T-cell (primary cell): ENCODE data around the gene ANKRD28. TPM values are rescaled to one million over a fixed set of nuclear protein-coding genes. Genes with fewer than 3 reads are reported as not detected.

Experiments
- ATAC-seq, 4 experiments: fragments of 200-7000 bp in 3 of 4; fragments of 150-1000 bp in 1 of 4; cut with Tn5 transposase; replicated peaks in 1 of 4; 1 replicate in 3 of 4; 2 replicates in 1 of 4; pipeline ENCODE4 v1.10.0; 2021; ENCODE audit warnings: moderate library complexity in 3 of 4, mild to moderate bottlenecking in 2 of 4, moderate number of reproducible peaks in 1 of 4
- CTCF ChIA-PET, 2 donors: fragments of 300-600 bp; sonication (Branson Sonifier 250); formaldehyde crosslinking; loops; one replicate each; lab custom pipeline; 2022; ENCODE audit warnings: antibody characterized with exemption in 2 of 2; lab: Charles Lee
- POLR2A ChIA-PET, 2 donors: fragments of 300-600 bp; sonication (Branson Sonifier 250); formaldehyde crosslinking; loops; one replicate each; lab custom pipeline; 2022; ENCODE audit warnings: antibody characterized with exemption in 2 of 2; lab: Charles Lee
- DNase-seq, 35 experiments: peaks; one replicate each; pipeline versions ENCODE4 v3.0.0 to v3.0.0-alpha.2; 2013 to 2023
- H3K27ac ChIP-seq: one replicate; pipeline ENCODE4 v1.5.1; 2013; ENCODE audit warnings: low read length
- H3K27me3 ChIP-seq, 2 experiments: replicated peaks in 1 of 2; 1 replicate in 1 of 2; 2 replicates in 1 of 2; pipeline versions ENCODE4 v1.6.1 to v1.7.0; 2013; ENCODE audit warnings: low read length in 1 of 2, mixed read lengths in 1 of 2; ENCODE audit not compliant: control insufficient read depth in 2 of 2, insufficient read depth in 2 of 2; ENCODE audit errors: extremely low read depth in 1 of 2
- H3K36me3 ChIP-seq, 2 donors: 1 replicate in 1 of 2; 2 replicates in 1 of 2; pipeline versions ENCODE4 v1.6.1 to v1.7.0; 2013; ENCODE audit warnings: low read length in 1 of 2; ENCODE audit not compliant: control insufficient read depth in 2 of 2, insufficient read depth in 1 of 2; ENCODE audit errors: extremely low read depth in 1 of 2
- H3K4me1 ChIP-seq, 2 experiments: 1 replicate in 1 of 2; 2 replicates in 1 of 2; pipeline versions ENCODE4 v1.6.1 to v1.7.0; 2013; ENCODE audit warnings: low read length in 2 of 2, mixed read lengths in 1 of 2; ENCODE audit not compliant: insufficient read depth in 2 of 2, control insufficient read depth in 1 of 2; ENCODE audit errors: extremely low read depth in 1 of 2
- H3K4me3 ChIP-seq, 2 donors: 1 replicate in 1 of 2; 2 replicates in 1 of 2; pipeline versions ENCODE4 v1.5.1 to v1.7.0; 2013; ENCODE audit warnings: mild to moderate bottlenecking in 2 of 2, low read length in 1 of 2, moderate library complexity in 1 of 2; ENCODE audit not compliant: control insufficient read depth in 1 of 2; ENCODE audit errors: extremely low read depth in 1 of 2
- H3K9me3 ChIP-seq: 2 replicates; pipeline ENCODE4 v1.7.0; 2013
- H3K27ac Mint-ChIP-seq, 2 donors: one replicate each; pipeline ENCODE4 v1.8.0; 2020 to 2021; ENCODE audit warnings: mild to moderate bottlenecking in 2 of 2, mixed read lengths in 2 of 2
- H3K27me3 Mint-ChIP-seq, 2 donors: one replicate each; pipeline ENCODE4 v1.8.0; 2021 to 2022; ENCODE audit warnings: mixed read lengths in 2 of 2
- H3K36me3 Mint-ChIP-seq: one replicate; pipeline ENCODE4 v1.8.0; 2021; ENCODE audit warnings: mixed read lengths
- H3K4me1 Mint-ChIP-seq, 3 donors: one replicate each; pipeline ENCODE4 v1.8.0; 2020 to 2022; ENCODE audit warnings: mixed read lengths in 3 of 3, mild to moderate bottlenecking in 1 of 3
- H3K4me3 Mint-ChIP-seq, 3 donors: one replicate each; pipeline ENCODE4 v1.8.0; 2020 to 2022; ENCODE audit warnings: mild to moderate bottlenecking in 3 of 3, mixed read lengths in 3 of 3, moderate library complexity in 3 of 3
- H3K9me3 Mint-ChIP-seq, 3 donors: one replicate each; pipeline ENCODE4 v1.8.0; 2020 to 2022; ENCODE audit warnings: mixed read lengths in 3 of 3
- WGBS: methylation state at CpG from one replicate; pipeline ENCODE4 v1.1.5; 2013; ENCODE audit warnings: missing lambda C conversion rate; ENCODE audit not compliant: insufficient coverage; 5-methylcytosine and 5-hydroxymethylcytosine counted together
- total RNA-seq, 35 experiments: library from RNA in 6 of 35; stranded (reverse) in 6 of 35; fragments of 120-200 nt in 1 of 35; gene quantifications; one replicate each; pipeline versions ENCODE4 v1.2.1 to v1.2.4 and lab custom pipeline; 2013 to 2026

The ANKRD28 gene
- total RNA-seq, 5 donors from 2014 or later (not counting 1 experiment from before 2014, with no cell fraction given): 30.1 to 67.6 (median 39.0) TPM

DNA sequence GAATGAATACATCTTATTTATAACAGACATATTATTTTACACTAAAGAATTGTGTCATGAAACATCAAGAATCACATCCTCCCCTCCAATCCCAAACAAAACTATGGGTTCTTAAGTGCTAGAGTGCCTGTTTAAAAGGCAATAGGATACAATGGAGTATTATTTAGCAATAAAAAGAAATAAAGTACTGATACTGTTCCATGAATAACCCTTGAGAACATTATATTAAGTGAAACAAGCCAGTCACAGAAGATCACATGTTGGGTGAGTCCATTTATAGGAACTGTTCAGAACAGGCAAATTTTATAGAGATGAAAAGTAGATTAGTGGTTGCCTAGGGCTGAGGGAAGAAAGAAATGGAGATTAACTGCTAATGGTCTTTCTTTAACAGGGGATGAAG is 86.5 kb downstream of the ANKRD28 start:
- Mint-ChIP-seq H3K4me1 (peaks cover 0 to 2% (median 0%) of the 10 kb centered on the region in 3 donors), H3K27me3 (no peaks in the 10 kb centered on the region), H3K4me3 (no peak overlapping the region), H3K9me3 (peaks cover 0 to 7% (median 2%) of the 10 kb centered on the region in 3 donors), H3K27ac (peak overlapping the region in 1 of 2 donors; percentile 48), H3K36me3 (peaks cover 61% of the 10 kb centered on the region)
- ChIA-PET POLR2A (interaction anchor here in 1 of 2 donors (0.6 kb wide), 1 partner anchor 27 kb away, joined by 3 read pairs; no protein-coding TSS in a partner anchor), CTCF (no interaction called here)
- no peak overlapping the region for H3K4me3 ChIP-seq
- no peaks in the 10 kb centered on the region for H3K27me3 ChIP-seq
- no peak overlapping the region for H3K27ac ChIP-seq
- H3K4me1 ChIP-seq: no peaks in the 10 kb centered on the region
- DNase-seq (no peak), ATAC-seq (no peak)
- peaks cover 0 to 38% of the 10 kb centered on the region in 2 donors for H3K36me3 ChIP-seq
- no peaks in the 10 kb centered on the region for H3K9me3 ChIP-seq

GRCh38 chr3:15708882-15709677 is 88.7 kb downstream of the ANKRD28 start:
- ChIA-PET CTCF (no interaction called here), POLR2A (interaction anchor here in 1 of 2 donors (0.7 kb wide), 1 partner anchor 1127 kb away, joined by 4 read pairs; no protein-coding TSS in a partner anchor)
- Mint-ChIP-seq H3K27me3 (no peaks in the 10 kb centered on the region), H3K9me3 (peaks cover 0 to 7% (median 2%) of the 10 kb centered on the region in 3 donors), H3K27ac (no peak overlapping the region), H3K4me1 (no peaks in the 10 kb centered on the region), H3K4me3 (no peak overlapping the region), H3K36me3 (peaks cover 63% of the 10 kb centered on the region)
- Histone ChIP-seq H3K9me3 (no peaks in the 10 kb centered on the region), H3K4me1 (no peaks in the 10 kb centered on the region), H3K27ac (no peak overlapping the region), H3K36me3 (peaks cover 0 to 38% of the 10 kb centered on the region in 2 donors), H3K27me3 (no peaks in the 10 kb centered on the region), H3K4me3 (no peak overlapping the region)
- DNase-seq (no peak), ATAC-seq (no peak)
- WGBS: 71% methylated on average over 1 of the region's 1 CpG

DNA sequence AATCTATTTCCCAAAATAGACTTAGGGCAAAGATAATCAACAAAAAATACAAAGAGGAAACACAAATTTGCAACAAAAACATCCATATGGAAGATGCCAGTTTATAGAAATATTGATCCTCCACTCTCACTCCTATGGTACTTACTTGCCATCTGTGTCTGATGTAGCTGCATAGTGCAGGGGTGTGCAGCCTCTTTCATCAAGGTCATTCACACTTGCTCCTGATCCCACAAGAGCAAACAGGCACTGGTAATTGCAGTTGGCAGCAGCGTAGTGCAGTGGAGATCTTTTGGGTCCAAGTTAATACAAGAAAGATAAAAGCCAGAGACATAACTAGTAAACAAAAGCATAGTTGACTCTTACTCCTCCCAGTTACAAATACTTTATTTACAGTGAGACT is 90.0 kb downstream of the ANKRD28 start:
- H3K4me3 Mint-ChIP-seq: no peak overlapping the region
- no peaks in the 10 kb centered on the region for H3K27me3 Mint-ChIP-seq
- Histone ChIP-seq H3K27me3 (no peaks in the 10 kb centered on the region), H3K9me3 (no peaks in the 10 kb centered on the region), H3K36me3 (peaks cover 0 to 35% of the 10 kb centered on the region in 2 donors), H3K27ac (no peak overlapping the region), H3K4me3 (no peak overlapping the region), H3K4me1 (no peaks in the 10 kb centered on the region)
- DNase-seq (no peak), ATAC-seq (no peak)
- H3K36me3 Mint-ChIP-seq: peaks cover 58% of the 10 kb centered on the region
- ChIA-PET POLR2A (no interaction called here), CTCF (no interaction called here)
- H3K9me3 Mint-ChIP-seq: peaks cover 0 to 7% (median 2%) of the 10 kb centered on the region in 3 donors
- no peak overlapping the region for H3K27ac Mint-ChIP-seq
- WGBS: no CpG with 5 or more reads among the region's 1 CpG
- H3K4me1 Mint-ChIP-seq: no peaks in the 10 kb centered on the region

DNA sequence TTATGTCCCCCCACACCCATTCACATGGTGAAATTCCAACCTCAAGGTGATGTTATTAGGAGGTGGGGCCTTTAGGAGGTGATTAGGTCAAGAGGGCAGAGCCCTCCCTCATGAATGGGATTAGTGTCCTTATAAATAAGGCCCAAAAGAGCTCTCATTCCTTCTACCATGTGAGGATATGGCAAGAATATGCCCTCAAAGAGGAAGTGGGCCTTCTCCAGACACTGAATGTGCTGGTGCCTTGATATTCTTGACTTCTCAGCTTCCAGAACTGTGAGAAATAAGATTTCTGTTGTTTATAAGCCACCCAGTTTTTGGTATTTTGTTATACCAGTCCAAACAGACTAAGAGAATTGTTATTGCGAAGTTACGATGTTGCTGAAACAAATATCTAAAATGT is 94.4 kb downstream of the ANKRD28 start:
- Histone ChIP-seq H3K27ac (no peak overlapping the region), H3K4me1 (no peaks in the 10 kb centered on the region), H3K27me3 (no peaks in the 10 kb centered on the region), H3K4me3 (no peak overlapping the region), H3K9me3 (no peaks in the 10 kb centered on the region), H3K36me3 (peaks cover 0 to 8% of the 10 kb centered on the region in 2 donors)
- Mint-ChIP-seq H3K27ac (no peak overlapping the region), H3K4me1 (peaks cover 0 to 4% (median 0%) of the 10 kb centered on the region in 3 donors), H3K27me3 (no peaks in the 10 kb centered on the region), H3K4me3 (no peak overlapping the region), H3K9me3 (peaks cover 0 to 7% (median 2%) of the 10 kb centered on the region in 3 donors), H3K36me3 (peaks cover 49% of the 10 kb centered on the region)
- CTCF ChIA-PET: interaction anchor here in 1 of 2 donors (0.8 kb wide), 1 partner anchor 16 kb away, joined by 4 read pairs; no protein-coding TSS in a partner anchor
- no CpG with 5 or more reads among the region's 2 CpGs for WGBS
- POLR2A ChIA-PET: no interaction called here
- DNase-seq (no peak), ATAC-seq (no peak)

DNA sequence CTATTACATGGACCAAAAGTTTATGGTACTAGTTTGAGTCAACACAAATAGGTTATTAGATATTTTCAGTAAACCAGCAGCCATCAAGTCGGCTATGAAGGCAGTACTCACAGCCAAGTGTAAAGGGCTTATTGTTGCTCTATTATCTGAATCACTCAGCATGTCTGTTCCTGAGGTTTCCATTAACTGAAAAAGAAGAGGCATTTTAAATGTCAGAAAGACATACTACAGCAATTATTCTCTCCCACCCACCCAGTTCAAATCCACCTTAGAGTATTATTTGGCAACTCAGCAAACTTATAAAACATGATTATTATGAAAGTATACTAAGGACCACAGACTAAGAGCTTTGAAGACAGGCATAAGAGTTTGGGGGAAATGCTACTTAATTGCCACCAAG is 103.2 kb downstream of the ANKRD28 start:
- Histone ChIP-seq H3K9me3 (no peaks in the 10 kb centered on the region), H3K27ac (no peak overlapping the region), H3K4me3 (no peak overlapping the region), H3K4me1 (no peaks in the 10 kb centered on the region), H3K36me3 (peaks cover 0 to 30% of the 10 kb centered on the region in 2 donors), H3K27me3 (no peaks in the 10 kb centered on the region)
- H3K4me1 Mint-ChIP-seq: peaks cover 0 to 10% (median 3%) of the 10 kb centered on the region in 3 donors
- no peak overlapping the region for H3K27ac Mint-ChIP-seq
- ATAC-seq: no peak
- DNase-seq: no peak
- no peaks in the 10 kb centered on the region for H3K9me3 Mint-ChIP-seq
- H3K4me3 Mint-ChIP-seq: no peak overlapping the region
- peaks cover 66% of the 10 kb centered on the region for H3K36me3 Mint-ChIP-seq
- ChIA-PET POLR2A (no interaction called here), CTCF (no interaction called here)
- H3K27me3 Mint-ChIP-seq: no peaks in the 10 kb centered on the region
- WGBS: 90% methylated on average over 1 of the region's 1 CpG

DNA sequence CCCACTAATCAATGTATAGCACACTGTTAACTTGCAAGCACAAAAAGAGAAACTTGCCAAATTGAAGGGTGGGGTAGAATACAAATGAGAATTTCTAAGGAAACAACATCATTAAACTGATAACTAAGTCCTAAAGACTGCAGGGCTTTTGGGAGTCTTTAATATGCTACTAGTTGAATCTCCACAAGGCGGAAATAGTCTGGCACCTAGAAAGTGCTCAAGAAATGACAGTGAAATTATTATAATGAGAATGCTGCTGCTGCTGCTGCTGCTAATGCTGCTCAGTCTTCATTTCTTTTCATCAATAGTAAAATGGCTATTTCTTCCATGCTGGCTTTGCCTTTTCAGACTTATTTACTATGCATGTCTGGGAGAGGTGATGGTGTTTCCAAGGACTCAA is 104.4 kb downstream of the ANKRD28 start:
- ChIA-PET POLR2A (interaction anchor here in 1 of 2 donors (0.6 kb wide), 1 partner anchor 206 kb away, joined by 4 read pairs; no protein-coding TSS in a partner anchor), CTCF (no interaction called here)
- Histone ChIP-seq H3K4me1 (no peaks in the 10 kb centered on the region), H3K9me3 (no peaks in the 10 kb centered on the region), H3K36me3 (peaks cover 6 to 32% of the 10 kb centered on the region in 2 donors), H3K27ac (no peak overlapping the region), H3K27me3 (no peaks in the 10 kb centered on the region), H3K4me3 (no peak overlapping the region)
- no CpG with 5 or more reads among the region's 1 CpG for WGBS
- H3K9me3 Mint-ChIP-seq: no peaks in the 10 kb centered on the region
- H3K36me3 Mint-ChIP-seq: peaks cover 59% of the 10 kb centered on the region
- DNase-seq (peak in 1 of 35 experiments; percentile 7), ATAC-seq (no peak)
- H3K27me3 Mint-ChIP-seq: no peaks in the 10 kb centered on the region
- peaks cover 0 to 6% (median 3%) of the 10 kb centered on the region in 3 donors for H3K4me1 Mint-ChIP-seq
- no peak overlapping the region for H3K27ac Mint-ChIP-seq
- H3K4me3 Mint-ChIP-seq: no peak overlapping the region
